HCT116 (cell line): Measurements from ENCODE around the gene MTM1.

Experiments
- CTCF ChIP-seq, 3 experiments: fragments of 200-600 bp in 1 of 3; sonication (generic) in 1 of 3; IDR thresholded peaks in 2 of 3; conservative IDR thresholded peaks in 1 of 3; 2 replicates each; pipeline ENCODE4 v1.5.1; 2012 to 2017; ENCODE audit warnings: low read depth in 2 of 3, low read length in 2 of 3, antibody characterized with exemption in 1 of 3, borderline replicate concordance in 1 of 3, control low read depth in 1 of 3, mild to moderate bottlenecking in 1 of 3, mixed read lengths in 1 of 3, mixed run types in 1 of 3, moderate library complexity in 1 of 3; ENCODE audit not compliant: insufficient read depth in 1 of 3
- ELF1 ChIP-seq: IDR thresholded peaks from 2 replicates; pipeline ENCODE4 v1.6.1; 2012; ENCODE audit warnings: low read depth, borderline replicate concordance
- EZH2 ChIP-seq: fragments of 200-600 bp; sonication (generic); IDR thresholded peaks from 2 replicates; pipeline ENCODE4 v1.6.1; 2017; ENCODE audit warnings: antibody characterized with exemption, mixed run types
- POLR2A ChIP-seq: IDR thresholded peaks from 2 replicates; pipeline ENCODE4 v1.7.0; 2011; ENCODE audit warnings: borderline replicate concordance; ENCODE audit not compliant: insufficient read depth, insufficient read length; ENCODE audit errors: extremely low read depth
- POLR2AphosphoS5 ChIP-seq: IDR thresholded peaks from 2 replicates; pipeline ENCODE4 v1.6.1; 2011; ENCODE audit warnings: mild to moderate bottlenecking, low read depth, low read length, moderate library complexity
- RAD21 ChIP-seq: IDR thresholded peaks from 2 replicates; pipeline ENCODE4 v1.6.1; 2012; ENCODE audit warnings: low read depth, mild to moderate bottlenecking
- SIN3A ChIP-seq: IDR thresholded peaks from 2 replicates; pipeline ENCODE4 v1.6.1; 2012; ENCODE audit warnings: low read depth
- SP1 ChIP-seq: IDR thresholded peaks from 2 replicates; pipeline ENCODE4 v1.6.1; 2012; ENCODE audit warnings: low read depth
- SRF ChIP-seq: IDR thresholded peaks from 2 replicates; pipeline ENCODE4 v1.6.1; 2012; ENCODE audit warnings: low read depth
- ZFX ChIP-seq: fragments of 450-650 bp; IDR thresholded peaks from 2 replicates; pipeline ENCODE4 v1.6.1; 2017
- ZNF274 ChIP-seq: fragments of 200-500 bp; sonication (Bioruptor generic); IDR thresholded peaks from 2 replicates; pipeline ENCODE4 v1.6.1; 2014; ENCODE audit warnings: mild to moderate bottlenecking, low read depth, low read length, inconsistent platforms

- TF ChIP-seq CTCF (IDR thresholded peaks at IDR 0.05 in 2 of 3, conservative IDR thresholded peaks at IDR 0.05 in 1 of 3; ENCODE audit: borderline replicate concordance in 1 of 3, insufficient read depth in 1 of 3, low read depth in 2 of 3, low read length in 2 of 3) (no peak), EZH2 (no peak), SP1 (peak; percentile 65), SRF (peak; percentile 50), ZNF274 (no peak), POLR2A (no peak), SIN3A (no peak), ELF1 (no peak), ZFX (peak; percentile 53), POLR2AphosphoS5 (peak; percentile 66), RAD21 (no peak)
Measured at GRCh38 chrX:150568320-150569154, at the start of gene MTM1.
